Kidney glomerular epithelial cell (primary cell): Measurements from ENCODE around the gene ATAD3A.

ENCODE experiments used
- DNase-seq: peaks from one replicate; lab custom pipeline; 2025; lab: John Stamatoyannopoulos, UW

The ATAD3A gene

GRCh38 chr1:1540090-1540817 lies 28.3 kb downstream of the ATAD3A start, which contains the start of gene TMEM240:
Gene TMEM240, minus strand, starts transcription at chr1:1540624. Its CDS starts 278 bp downstream, at chr1:1540346.
- DNase-seq, result peak; percentile 3

- DNase-seq, result no peak
Measured at GRCh38 chr1:1540818-1541628, 29.1 kb downstream of the ATAD3A start.

- no peak for DNase-seq
Measured at GRCh38 chr1:1541956-1542765, 30.2 kb downstream of the ATAD3A start.

- no peak for DNase-seq
Measured at GRCh38 chr1:1542766-1543705, 31.1 kb downstream of the ATAD3A start.

- no peak for DNase-seq
Measured at GRCh38 chr1:1543706-1544099, 31.7 kb downstream of the ATAD3A start.

- DNase-seq, result no peak
Measured at GRCh38 chr1:1544544-1544943, 32.6 kb downstream of the ATAD3A start.

- DNase-seq, result no peak
Measured at GRCh38 chr1:1545946-1546737, 34.2 kb downstream of the ATAD3A start.

GRCh38 chr1:1547011-1547410 lies 35.0 kb downstream of the ATAD3A start:
- no peak for DNase-seq

- no peak for DNase-seq
Measured at GRCh38 chr1:1547476-1547875, 35.5 kb downstream of the ATAD3A start.

GRCh38 chr1:1548591-1548990 lies 36.6 kb downstream of the ATAD3A start:
- no peak for DNase-seq

- no peak for DNase-seq
Measured at GRCh38 chr1:1550087-1550486, 38.1 kb downstream of the ATAD3A start.

- no peak for DNase-seq
Measured at GRCh38 chr1:1550591-1551432, 38.9 kb downstream of the ATAD3A start.

- no peak for DNase-seq
Measured at GRCh38 chr1:1551524-1552262, 39.7 kb downstream of the ATAD3A start.

- DNase-seq, result no peak
Measured at GRCh38 chr1:1552263-1552639, 40.3 kb downstream of the ATAD3A start.

GRCh38 chr1:1553821-1554494 lies 42.0 kb downstream of the ATAD3A start:
- DNase-seq, result no peak

GRCh38 chr1:1554550-1554925 lies 42.6 kb downstream of the ATAD3A start:
- no peak for DNase-seq

GRCh38 chr1:1554926-1555915 lies 43.3 kb downstream of the ATAD3A start:
- DNase-seq, result peak; percentile 29
